EH (cell line): ENCODE data around the gene KCNH2.
A peak's percentile ranks its signal among the peaks of the same experiment; 100 is the strongest.
"Not testable (repeated sequence)": the region's sequence is repeated elsewhere in the genome, so short reads cannot be mapped to it uniquely, and the experiment has no call there.

ENCODE experiments used
- DNase-seq: peaks from one replicate; pipeline ENCODE4 v3.0.0-alpha.2; 2015; ENCODE audit warnings: low read depth

KCNH2 gene, protein sequence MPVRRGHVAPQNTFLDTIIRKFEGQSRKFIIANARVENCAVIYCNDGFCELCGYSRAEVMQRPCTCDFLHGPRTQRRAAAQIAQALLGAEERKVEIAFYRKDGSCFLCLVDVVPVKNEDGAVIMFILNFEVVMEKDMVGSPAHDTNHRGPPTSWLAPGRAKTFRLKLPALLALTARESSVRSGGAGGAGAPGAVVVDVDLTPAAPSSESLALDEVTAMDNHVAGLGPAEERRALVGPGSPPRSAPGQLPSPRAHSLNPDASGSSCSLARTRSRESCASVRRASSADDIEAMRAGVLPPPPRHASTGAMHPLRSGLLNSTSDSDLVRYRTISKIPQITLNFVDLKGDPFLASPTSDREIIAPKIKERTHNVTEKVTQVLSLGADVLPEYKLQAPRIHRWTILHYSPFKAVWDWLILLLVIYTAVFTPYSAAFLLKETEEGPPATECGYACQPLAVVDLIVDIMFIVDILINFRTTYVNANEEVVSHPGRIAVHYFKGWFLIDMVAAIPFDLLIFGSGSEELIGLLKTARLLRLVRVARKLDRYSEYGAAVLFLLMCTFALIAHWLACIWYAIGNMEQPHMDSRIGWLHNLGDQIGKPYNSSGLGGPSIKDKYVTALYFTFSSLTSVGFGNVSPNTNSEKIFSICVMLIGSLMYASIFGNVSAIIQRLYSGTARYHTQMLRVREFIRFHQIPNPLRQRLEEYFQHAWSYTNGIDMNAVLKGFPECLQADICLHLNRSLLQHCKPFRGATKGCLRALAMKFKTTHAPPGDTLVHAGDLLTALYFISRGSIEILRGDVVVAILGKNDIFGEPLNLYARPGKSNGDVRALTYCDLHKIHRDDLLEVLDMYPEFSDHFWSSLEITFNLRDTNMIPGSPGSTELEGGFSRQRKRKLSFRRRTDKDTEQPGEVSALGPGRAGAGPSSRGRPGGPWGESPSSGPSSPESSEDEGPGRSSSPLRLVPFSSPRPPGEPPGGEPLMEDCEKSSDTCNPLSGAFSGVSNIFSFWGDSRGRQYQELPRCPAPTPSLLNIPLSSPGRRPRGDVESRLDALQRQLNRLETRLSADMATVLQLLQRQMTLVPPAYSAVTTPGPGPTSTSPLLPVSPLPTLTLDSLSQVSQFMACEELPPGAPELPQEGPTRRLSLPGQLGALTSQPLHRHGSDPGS

GRCh38 chr7:150978126-150978789, at the start of gene KCNH2:
Gene KCNH2 (minus strand): TSS chr7:150978321. CDS start chr7:150977913, 408 bp downstream.
- DNase-seq: no peak

- not testable (repeated sequence) for DNase-seq
Observed at GRCh38 chr7:151027728-151028130, 49.6 kb upstream of the KCNH2 start.

- DNase-seq: not testable (repeated sequence)
Observed at GRCh38 chr7:151026771-151027727, 48.9 kb upstream of the KCNH2 start.

GRCh38 chr7:151025924-151026671, 48.0 kb upstream of the KCNH2 start:
- peak; percentile 32 for DNase-seq

DNA sequence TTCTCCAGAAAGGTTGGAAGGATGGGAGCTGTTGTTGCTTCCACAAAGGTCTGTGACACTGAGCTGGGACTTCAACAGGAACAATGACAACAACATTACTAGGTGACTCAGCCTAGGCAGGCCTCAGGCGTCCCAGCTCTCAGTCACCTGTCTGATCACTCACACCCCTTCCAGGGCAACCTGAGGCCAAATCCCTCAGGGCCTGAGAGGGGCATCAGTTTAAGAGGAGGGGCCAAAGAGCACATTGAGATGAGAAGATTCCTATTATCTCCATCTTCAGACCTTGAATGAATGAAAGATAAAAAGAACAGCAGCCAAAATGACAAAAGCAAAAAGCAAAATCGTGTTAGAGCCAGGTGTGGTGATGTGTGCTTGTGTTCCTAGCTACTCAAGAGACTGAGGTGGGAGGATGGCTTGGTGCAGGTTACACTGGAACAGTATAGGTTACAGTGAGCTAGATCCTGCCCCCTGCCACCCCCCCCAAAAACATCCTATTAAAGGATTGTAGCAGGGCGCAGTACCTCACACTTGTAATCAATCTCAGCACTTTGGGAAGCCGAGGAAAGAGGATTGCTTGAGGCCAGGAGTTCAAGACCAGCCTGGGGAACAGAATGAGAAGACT, 46.4 kb upstream of the KCNH2 start, which contains the start of gene ATG9B:
TSS of gene ATG9B (minus strand) at position 60 of the 622 bp plus-strand sequence. CDS start 71 bp downstream, outside the sequence.
- no peak for DNase-seq

GRCh38 chr7:151023232-151023631, 45.1 kb upstream of the KCNH2 start:
- DNase-seq: no peak

GRCh38 chr7:151020231-151020630, 42.1 kb upstream of the KCNH2 start:
- DNase-seq: no peak

- DNase-seq: no peak
Observed at GRCh38 chr7:151019130-151019447, 41.0 kb upstream of the KCNH2 start.

DNA sequence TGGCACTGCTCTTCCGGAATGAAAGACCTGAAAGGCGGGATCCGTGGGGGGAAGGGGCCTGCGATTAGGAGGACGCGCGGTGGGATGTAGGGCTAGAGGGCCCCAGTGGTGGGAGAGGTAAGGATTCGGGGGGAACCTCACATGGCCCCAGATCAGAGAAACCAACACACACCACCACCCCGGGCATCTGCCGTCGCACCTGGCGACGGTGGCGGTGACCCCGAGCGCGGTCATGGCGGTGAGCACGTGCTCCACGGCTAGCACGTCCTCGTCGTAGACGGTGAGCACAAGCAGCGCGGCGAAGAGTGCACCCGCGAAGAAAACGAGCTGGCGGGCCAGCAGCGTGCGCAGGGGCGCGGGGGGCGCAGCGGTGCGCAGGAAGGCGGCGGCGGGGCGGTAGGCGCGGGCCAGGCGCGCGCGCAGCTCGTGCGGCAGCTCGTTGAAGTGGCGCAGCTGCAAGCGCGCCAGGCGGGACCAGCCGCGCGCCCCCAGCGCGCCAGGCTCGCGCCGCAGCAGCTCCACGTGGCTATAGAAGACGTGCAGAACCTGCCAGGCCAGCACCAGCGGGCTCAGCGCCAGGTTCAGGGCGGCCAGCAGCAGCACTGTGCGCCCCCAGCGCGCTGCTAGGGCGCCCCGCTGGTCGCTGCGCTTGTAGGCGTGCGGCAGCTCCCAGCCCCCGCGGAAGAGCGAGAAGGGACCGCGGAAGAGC, 40.5 kb upstream of the KCNH2 start:
- DNase-seq: peak; percentile 26

- DNase-seq: peak; percentile 46
Observed at GRCh38 chr7:151017953-151018420, 39.9 kb upstream of the KCNH2 start.

DNA sequence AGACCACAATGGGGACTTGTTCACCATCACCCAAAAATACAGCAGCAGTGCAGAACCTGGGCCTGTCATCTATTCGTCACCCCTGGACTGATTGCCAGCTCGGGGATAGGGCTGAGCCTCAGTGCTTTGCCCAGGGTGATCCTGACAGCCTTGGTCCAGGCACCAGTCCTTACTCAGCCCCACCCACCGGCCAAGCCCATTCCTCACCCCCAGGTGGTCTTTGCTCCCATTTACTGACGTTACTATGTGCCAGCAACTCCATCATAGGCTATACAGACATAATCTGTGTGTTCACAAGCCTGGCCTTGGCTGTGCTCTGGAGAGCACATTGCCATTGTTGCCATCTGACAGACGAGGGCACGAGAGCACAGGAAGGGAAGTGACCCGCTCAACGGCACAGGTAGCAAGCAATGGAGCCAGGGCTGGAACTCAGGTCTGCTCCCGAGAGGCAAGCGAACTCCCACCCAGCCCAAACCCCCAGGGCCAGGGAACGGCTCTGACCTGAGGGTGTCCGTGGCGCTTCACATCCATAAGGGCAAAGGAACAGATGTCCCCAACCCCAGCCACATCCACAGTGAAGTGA, 39.3 kb upstream of the KCNH2 start:
- DNase-seq: no peak

DNA sequence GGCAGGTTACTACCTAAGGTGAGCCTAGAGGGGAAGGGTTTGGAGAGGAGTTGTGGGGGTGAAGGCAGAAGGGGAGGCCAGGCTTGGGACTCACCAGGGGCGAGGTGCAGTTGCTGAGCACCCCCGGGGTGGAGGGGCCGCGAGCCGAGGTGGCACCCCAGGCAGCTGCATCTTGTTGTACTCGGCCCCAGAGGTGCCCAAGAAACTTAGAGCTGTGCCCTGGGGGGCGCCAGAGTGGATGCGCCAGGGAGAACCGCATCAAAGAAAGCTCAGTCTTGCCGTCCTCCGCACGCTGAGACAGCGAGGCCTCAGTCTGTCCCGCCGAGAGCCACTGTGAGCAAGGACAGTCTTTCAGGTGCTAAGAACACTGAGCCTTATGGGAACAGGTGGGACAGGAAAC, 38.8 kb upstream of the KCNH2 start:
- no peak for DNase-seq

GRCh38 chr7:151016505-151016904, 38.4 kb upstream of the KCNH2 start:
- no peak for DNase-seq

GRCh38 chr7:151015967-151016366, 37.8 kb upstream of the KCNH2 start:
- DNase-seq: no peak

DNA sequence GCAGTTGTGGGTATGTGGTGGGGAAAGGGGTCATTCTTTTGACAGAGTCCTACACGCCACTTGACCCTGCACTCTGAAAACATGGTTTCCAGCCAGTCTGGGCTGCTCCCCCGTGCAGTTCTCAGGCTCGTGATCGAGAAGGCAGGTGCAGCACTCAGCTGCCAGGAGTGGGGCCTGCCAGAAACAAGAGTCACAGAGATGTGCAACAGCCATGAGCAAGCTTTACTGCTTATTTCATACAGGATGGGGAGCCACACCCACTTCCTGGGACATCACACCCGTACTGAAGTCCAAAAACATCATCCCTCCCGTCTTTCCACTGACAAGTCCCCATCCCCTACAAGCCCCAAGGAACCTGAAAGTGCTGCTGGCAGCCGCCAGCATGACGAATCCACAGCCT, 36.8 kb upstream of the KCNH2 start:
- no peak for DNase-seq

DNA sequence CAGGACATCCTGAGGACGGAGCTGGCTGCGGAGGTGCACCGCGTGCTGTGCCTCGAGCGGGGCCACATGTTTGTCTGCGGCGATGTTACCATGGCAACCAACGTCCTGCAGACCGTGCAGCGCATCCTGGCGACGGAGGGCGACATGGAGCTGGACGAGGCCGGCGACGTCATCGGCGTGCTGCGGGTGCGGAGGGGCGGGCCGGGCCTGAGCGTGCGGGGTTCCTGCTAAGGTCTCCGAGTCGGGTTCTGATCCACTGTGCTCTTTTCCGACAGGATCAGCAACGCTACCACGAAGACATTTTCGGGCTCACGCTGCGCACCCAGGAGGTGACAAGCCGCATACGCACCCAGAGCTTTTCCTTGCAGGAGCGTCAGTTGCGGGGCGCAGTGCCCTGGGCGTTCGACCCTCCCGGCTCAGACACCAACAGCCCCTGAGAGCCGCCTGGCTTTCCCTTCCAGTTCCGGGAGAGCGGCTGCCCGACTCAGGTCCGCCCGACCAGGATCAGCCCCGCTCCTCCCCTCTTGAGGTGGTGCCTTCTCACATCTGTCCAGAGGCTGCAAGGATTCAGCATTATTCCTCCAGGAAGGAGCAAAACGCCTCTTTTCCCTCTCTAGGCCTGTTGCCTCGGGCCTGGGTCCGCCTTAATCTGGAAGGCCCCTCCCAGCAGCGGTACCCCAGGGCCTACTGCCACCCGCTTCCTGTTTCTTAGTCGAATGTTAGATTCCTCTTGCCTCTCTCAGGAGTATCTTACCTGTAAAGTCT, 35.8 kb upstream of the KCNH2 start:
- DNase-seq: peak; percentile 82

DNA sequence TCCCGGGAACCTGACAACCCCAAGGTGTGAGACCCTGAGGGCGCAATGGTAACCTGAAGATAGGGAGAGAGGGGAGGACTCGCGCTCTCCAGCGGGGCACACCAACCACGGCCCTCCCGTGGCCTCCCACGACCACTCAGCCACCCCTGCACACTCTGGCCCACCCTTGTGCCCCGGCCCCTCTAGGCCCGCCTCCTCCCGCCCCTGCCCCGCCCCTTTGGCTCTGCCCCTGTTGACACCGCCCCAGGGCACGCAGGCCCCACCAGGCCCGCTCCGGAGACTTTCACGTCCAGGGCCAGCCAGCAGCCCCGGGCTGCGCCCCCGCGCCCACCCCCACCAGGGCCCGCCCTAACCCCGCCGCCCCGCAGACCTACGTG, 35.2 kb upstream of the KCNH2 start:
- no peak for DNase-seq

DNA sequence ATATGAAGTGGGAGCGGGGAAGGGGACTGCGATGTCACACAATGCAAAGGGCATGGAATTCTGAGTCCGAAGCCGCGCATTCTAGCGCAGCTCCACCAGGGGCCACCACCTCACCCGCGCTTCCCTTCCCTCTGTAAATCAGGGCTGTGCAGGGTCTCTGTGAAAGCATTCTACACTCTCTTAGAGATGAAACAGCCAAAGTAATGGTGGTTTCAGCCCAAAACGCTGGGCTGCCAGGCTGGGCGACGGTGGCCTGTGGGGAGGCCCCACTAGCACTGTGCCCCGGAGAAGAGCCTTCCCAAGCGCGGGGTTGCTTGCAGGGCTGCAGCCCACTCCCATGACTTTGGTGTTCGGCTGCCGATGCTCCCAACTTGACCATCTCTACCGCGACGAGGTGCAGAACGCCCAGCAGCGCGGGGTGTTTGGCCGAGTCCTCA, 34.8 kb upstream of the KCNH2 start:
- DNase-seq: peak; percentile 50
